BJ (cell line): ENCODE measurements around the gene ADIPOR1. TPM values are rescaled to one million over a fixed set of nuclear protein-coding genes. Genes with fewer than 3 reads are reported as not detected.

ENCODE experiments used
- CTCF ChIA-PET: fragments of 350-600 bp; formaldehyde crosslinking; extraction: SDS; loops from one replicate; lab custom pipeline; 2021; ENCODE audit warnings: antibody characterized with exemption, inconsistent platforms; lab: Yijun Ruan, JAX
- POLR2A ChIA-PET: fragments of 300-600 bp; sonication (Branson Sonifier 250); formaldehyde crosslinking; extraction: SDS; loops from one replicate; lab custom pipeline; 2021; ENCODE audit warnings: antibody characterized with exemption; lab: Charles Lee
- DNase-seq: peaks from one replicate; pipeline ENCODE4 v3.0.0-alpha.2; 2011; ENCODE audit warnings: low read depth
- H3K27me3 ChIP-seq: 2 replicates; pipeline ENCODE4 v1.6.0; 2011; ENCODE audit warnings: low read length; ENCODE audit not compliant: control insufficient read depth, insufficient read depth
- H3K36me3 ChIP-seq: 2 replicates; pipeline ENCODE4 v1.5.1; 2011; ENCODE audit warnings: low read length; ENCODE audit not compliant: control insufficient read depth, insufficient read depth
- H3K4me3 ChIP-seq: 2 replicates; pipeline ENCODE4 v1.5.1; 2011; ENCODE audit warnings: low read depth, mild to moderate bottlenecking, control low read depth, low read length
- CTCF ChIP-seq: IDR thresholded peaks from 2 replicates; pipeline ENCODE4 v1.5.1; 2011; ENCODE audit warnings: low read depth, mild to moderate bottlenecking, control low read depth, inconsistent platforms, low read length, moderate library complexity; ENCODE audit not compliant: insufficient read depth
- polyA plus RNA-seq: library from polyadenylated mRNA; depleted of rRNA; stranded (reverse); fragments of >200 nt; gene quantifications from 2 replicates; pipeline ENCODE4 v1.2.3, GENCODE V29; 2011; rRNA removed
- small RNA-seq: library from RNA; depleted of rRNA; stranded (forward); fragments of <200 nt; gene quantifications from one replicate; pipeline ENCODE3, GENCODE V24; 2012; ENCODE audit warnings: low replicate concordance, low read depth; ENCODE audit not compliant: insufficient read length

ADIPOR1 gene
- polyA plus RNA-seq, 1 experiment = 199 TPM

- POLR2A ChIA-PET = no interaction called here
- Histone ChIP-seq H3K36me3 (peaks cover 3% of the 10 kb centered on the region), H3K27me3 (no peaks in the 10 kb centered on the region), H3K4me3 (no peak overlapping the region)
- TF ChIP-seq CTCF = no peak
- DNase-seq = no peak
- CTCF ChIA-PET = no interaction called here
Measured at GRCh38 chr1:202901555-202901954, 56.6 kb downstream of the ADIPOR1 start.

DNA sequence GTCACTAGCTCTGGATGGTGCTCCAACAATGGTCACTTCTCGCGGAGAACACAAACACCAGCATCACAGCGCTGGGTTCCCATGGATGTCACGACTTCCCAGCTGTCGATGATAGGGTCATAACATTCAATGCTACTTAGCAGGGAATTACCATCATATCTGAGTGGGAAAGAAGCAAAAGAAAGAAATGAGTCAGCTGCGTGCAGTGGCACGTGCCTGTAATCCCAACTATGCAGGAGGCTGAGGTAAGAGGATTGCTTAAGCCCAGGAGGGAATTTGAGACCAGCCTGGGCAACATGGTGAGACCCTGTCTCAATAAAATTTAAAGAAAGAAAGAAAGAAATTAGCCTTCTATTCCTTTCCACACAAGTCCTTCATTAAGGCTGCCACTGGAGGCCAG lies 65.6 kb downstream of the ADIPOR1 start:
- no peak for DNase-seq
- TF ChIP-seq CTCF = no peak
- Histone ChIP-seq H3K36me3 (peaks cover 12% of the 10 kb centered on the region), H3K4me3 (no peak overlapping the region), H3K27me3 (no peaks in the 10 kb centered on the region)
- ChIA-PET CTCF (interaction anchor here (1.0 kb wide), 1 partner anchor 11 kb away, joined by 3 read pairs; no protein-coding TSS in a partner anchor), POLR2A (no interaction called here)

Small RNA genes lying within 50 kb of the gene (small RNA-seq; reads per million reads assigned to genes)
- gene RF00019 = not detected

Other genes starting within 250 kb of the ADIPOR1 start
- gene SYT2, start 247.9 kb downstream of the ADIPOR1 start, polyA plus RNA-seq = 0.01 TPM in 1 of 2 replicates, not detected in the other
- 39.6 and 55.2 TPM in 2 replicates for gene KDM5B, start 149.9 kb downstream of the ADIPOR1 start, polyA plus RNA-seq
- 3.2 and 3.3 TPM in 2 replicates for gene PCAT6, start 147.4 kb downstream of the ADIPOR1 start, polyA plus RNA-seq
- 9.7 and 14.4 TPM in 2 replicates for gene RABIF, start 69.2 kb downstream of the ADIPOR1 start, polyA plus RNA-seq
- gene KLHL12, start 31.1 kb downstream of the ADIPOR1 start, polyA plus RNA-seq = 22.7 and 35.0 TPM in 2 replicates
- 62.0 and 72.0 TPM in 2 replicates for gene CYB5R1, start 8.9 kb upstream of the ADIPOR1 start, polyA plus RNA-seq
- gene TMEM183A, start 49.1 kb upstream of the ADIPOR1 start, polyA plus RNA-seq = 103 and 111 TPM in 2 replicates
- 2.0 and 3.8 TPM in 2 replicates for gene PPFIA4, start 68.2 kb upstream of the ADIPOR1 start, polyA plus RNA-seq
- gene MYOG, start 127.7 kb upstream of the ADIPOR1 start, polyA plus RNA-seq = not detected in 2 replicates
- gene ADORA1, start 169.4 kb upstream of the ADIPOR1 start, polyA plus RNA-seq = 2.1 and 2.4 TPM in 2 replicates
- gene MYBPH, start 217.5 kb upstream of the ADIPOR1 start, polyA plus RNA-seq = not detected in 2 replicates
- 0.10 and 0.20 TPM in 2 replicates for gene CHI3L1, start 228.4 kb upstream of the ADIPOR1 start, polyA plus RNA-seq